Renal cortex interstitium (tissue), 11 donors: ENCODE results near the gene PDE1A. TPM values are rescaled to one million over a fixed set of nuclear protein-coding genes. Genes with fewer than 3 reads are reported as not detected.

Source experiments
- DNase-seq, 11 donors: peaks; one replicate each; pipeline ENCODE4 v3.0.0-alpha.2; 2013; ENCODE audit warnings: low read depth in 9 of 11, low spot score in 4 of 11; ENCODE audit errors: extremely low read depth in 1 of 11
- polyA plus RNA-seq, 3 donors: library from polyadenylated mRNA; unstranded; fragments of 120-200 nt; gene quantifications; one replicate each; pipeline ENCODE4 v1.2.1, GENCODE V29; 2013; ENCODE audit not compliant: insufficient read length in 3 of 3

PDE1A gene
- polyA plus RNA-seq, 3 donors = 18.5 to 25.3 (median 22.8) TPM

- no peak for DNase-seq
Observed at GRCh38 chr2:182115258-182115657, 311.6 kb downstream of the PDE1A start.

GRCh38 chr2:182113334-182113733, 313.5 kb downstream of the PDE1A start:
- DNase-seq = no peak

- DNase-seq = no peak
Observed at GRCh38 chr2:182110347-182110746, 316.5 kb downstream of the PDE1A start.

GRCh38 chr2:182103526-182103925, 323.3 kb downstream of the PDE1A start:
- no peak for DNase-seq

GRCh38 chr2:182101263-182101662, 325.6 kb downstream of the PDE1A start:
- no peak for DNase-seq

GRCh38 chr2:182098648-182099047, 328.2 kb downstream of the PDE1A start:
- no peak for DNase-seq

- no peak for DNase-seq
Observed at GRCh38 chr2:182097571-182098164, 329.2 kb downstream of the PDE1A start.

- no peak for DNase-seq
Observed at GRCh38 chr2:182090486-182090885, 336.4 kb downstream of the PDE1A start.
